ENCODE measurements around the gene ZSCAN5A. TPM values are rescaled to one million over a fixed set of nuclear protein-coding genes. Genes with fewer than 3 reads are reported as not detected.
A peak's percentile ranks its signal among the peaks of the same experiment; 100 is the strongest.

ZSCAN5A gene
- total and polyA plus RNA-seq, 2 of the 13 experiments (the other 11 are each of a cell fraction or from before 2014, with no cell fraction given): 9.5 to 17.8 TPM

DNA sequence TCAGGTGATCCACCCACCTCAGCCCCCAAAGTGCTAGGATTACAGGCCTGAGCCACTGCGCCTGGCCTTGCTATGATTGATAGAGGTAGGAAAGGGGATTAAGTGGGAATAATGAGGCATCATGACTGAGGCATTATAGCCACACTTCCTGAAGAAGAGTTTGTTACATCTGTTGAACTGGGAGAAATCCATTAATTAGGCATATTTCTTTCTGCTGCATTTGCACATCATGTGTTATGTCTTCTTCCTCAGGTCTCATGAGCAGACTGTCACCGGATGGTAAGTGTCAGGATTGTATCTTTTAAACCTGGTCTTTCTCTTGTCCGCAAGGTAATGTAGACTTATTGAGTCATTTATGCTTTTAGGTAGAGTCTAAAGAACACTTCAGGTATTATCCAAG, 29.9 kb downstream of the ZSCAN5A start:
- Histone ChIP-seq H3K9me3 (ENCODE audit: low read length) (no peaks in the 10 kb centered on the region), H3K27me3 (ENCODE audit: control insufficient read depth in 1 of 2, insufficient read depth in 2 of 2, low read length in 2 of 2) (no peaks in the 10 kb centered on the region), H3K4me2 (ENCODE audit: low read depth, low read length) (no peak overlapping the region), H3K79me2 (ENCODE audit: insufficient read depth, low read length) (no peaks in the 10 kb centered on the region), H3K4me3 (replicated peaks in 1 of 3; ENCODE audit: insufficient read depth in 1 of 3, low read depth in 2 of 3, low read length in 3 of 3) (no peak overlapping the region), H3K36me3 (replicated peaks in 1 of 2; ENCODE audit: control insufficient read depth in 1 of 2, insufficient read depth in 2 of 2, low read length in 2 of 2) (peaks cover 4 to 8% of the 10 kb centered on the region in 2 experiments; a peak in 2 of 5 replicates), H3K4me1 (ENCODE audit: insufficient read depth, low read length) (peaks cover 10% of the 10 kb centered on the region), H3K27ac (ENCODE audit: extremely low read length, insufficient read depth, low read length) (no peak overlapping the region), H4K20me1 (ENCODE audit: insufficient read depth, low read length) (no peaks in the 10 kb centered on the region), H2AFZ (ENCODE audit: low read length) (no peak overlapping the region), H3K9ac (ENCODE audit: insufficient read depth, low read depth, low read length) (no peak overlapping the region)
- no peak for ATAC-seq
- DNase-seq (ENCODE audit: low spot score): no peak
- ChIA-PET CTCF (ENCODE audit: low intra/inter-chr PET ratio, low total read pairs) (no interaction called here), POLR2A (no interaction called here)
- in situ Hi-C loops (cut with HindIII; ENCODE audit: extremely low pct_ligation_motif_present, low pct_unique_long_range_greater_than_20kb) (no loop called here), intact Hi-C loops (cut with micrococcal nuclease; ENCODE audit: unreplicated experiment) (no loop called here)
- no TSS peak for BruUV-seq (replicated peaks)
- no peak for FAIRE-seq
- no peak for TF ChIP-seq HNRNPK (IDR thresholded peaks at IDR 0.05; ENCODE audit: low read depth, low read length, poor library complexity, severe bottlenecking)
- WGBS (ENCODE audit: low lambda C conversion rate): 97% methylated on average over 3 of the region's 3 CpGs

DNA sequence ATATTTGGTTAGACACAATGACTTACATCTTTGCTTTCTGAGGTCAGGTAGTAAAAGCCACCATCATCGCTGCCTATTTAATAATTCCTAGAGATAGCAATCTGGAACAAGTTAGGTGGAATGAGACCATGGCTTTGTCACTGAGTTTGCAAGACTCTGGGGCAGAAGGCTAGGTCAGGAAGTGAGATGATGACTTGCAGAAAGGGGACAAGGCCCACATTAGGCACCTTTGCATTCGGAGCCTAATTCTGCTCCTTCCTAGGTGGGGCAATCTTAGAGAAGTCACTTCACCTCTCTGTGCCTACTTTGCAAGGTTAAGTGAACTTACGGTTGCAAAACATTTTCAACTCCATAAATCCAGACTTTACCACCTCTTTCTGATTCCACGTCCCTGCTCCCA, 31.8 kb downstream of the ZSCAN5A start:
- ChIA-PET POLR2A (no interaction called here), CTCF (ENCODE audit: low intra/inter-chr PET ratio, low total read pairs) (no interaction called here)
- Histone ChIP-seq H3K4me3 (replicated peaks in 1 of 3; ENCODE audit: insufficient read depth in 1 of 3, low read depth in 2 of 3, low read length in 3 of 3) (no peak overlapping the region), H3K79me2 (ENCODE audit: insufficient read depth, low read length) (no peaks in the 10 kb centered on the region), H3K9ac (ENCODE audit: insufficient read depth, low read depth, low read length) (no peak overlapping the region), H4K20me1 (ENCODE audit: insufficient read depth, low read length) (no peaks in the 10 kb centered on the region), H3K4me1 (ENCODE audit: insufficient read depth, low read length) (peaks cover 10% of the 10 kb centered on the region), H2AFZ (ENCODE audit: low read length) (no peak overlapping the region), H3K9me3 (ENCODE audit: low read length) (no peaks in the 10 kb centered on the region), H3K27me3 (ENCODE audit: control insufficient read depth in 1 of 2, insufficient read depth in 2 of 2, low read length in 2 of 2) (no peaks in the 10 kb centered on the region), H3K36me3 (replicated peaks in 1 of 2; ENCODE audit: control insufficient read depth in 1 of 2, insufficient read depth in 2 of 2, low read length in 2 of 2) (0 out of 5 replicates have a peak, but pooled peaks cover 2 to 8% of the 10 kb centered on the region in 2 experiments), H3K27ac (ENCODE audit: extremely low read length, insufficient read depth, low read length) (no peak overlapping the region), H3K4me2 (ENCODE audit: low read depth, low read length) (no peak overlapping the region)
- 97% methylated on average over 4 of the region's 4 CpGs for WGBS (ENCODE audit: low lambda C conversion rate)
- no peak for ATAC-seq
- intact Hi-C loops (cut with micrococcal nuclease; ENCODE audit: unreplicated experiment): no loop called here
- FAIRE-seq: no peak
- DNase-seq (ENCODE audit: low spot score): no peak
- in situ Hi-C loops (cut with HindIII; ENCODE audit: extremely low pct_ligation_motif_present, low pct_unique_long_range_greater_than_20kb): no loop called here
- TF ChIP-seq KDM5B (CRISPR knock-in tag; IDR thresholded peaks at IDR 0.05; ENCODE audit: borderline replicate concordance): no peak
- TF ChIP-seq TBP (CRISPR knock-in tag; IDR thresholded peaks at IDR 0.05): no peak
- TF ChIP-seq NFE2L2 (IDR thresholded peaks at IDR 0.05; ENCODE audit: low read length): 0 out of 2 replicates have a peak, but pooled peaks have one; percentile 19
- no peak for TF ChIP-seq NFIC (IDR thresholded peaks at IDR 0.05; ENCODE audit: low read length)
- TF ChIP-seq, protein P1, sequence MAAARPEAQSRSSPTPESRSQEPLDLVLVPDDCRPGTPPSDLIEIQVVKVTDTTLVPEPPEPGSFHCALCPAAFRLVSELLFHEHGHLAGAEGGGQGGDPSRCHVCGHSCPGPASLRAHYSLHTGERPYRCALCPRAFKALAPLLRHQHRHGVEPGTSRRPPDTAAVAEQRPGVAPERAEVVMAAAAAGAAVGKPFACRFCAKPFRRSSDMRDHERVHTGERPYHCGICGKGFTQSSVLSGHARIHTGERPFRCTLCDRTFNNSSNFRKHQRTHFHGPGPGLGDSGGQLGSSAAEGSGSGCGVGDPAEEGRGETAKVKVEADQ (CRISPR knock-in tag; IDR thresholded peaks at IDR 0.05; ENCODE audit: borderline replicate concordance): no peak
- BruUV-seq (replicated peaks): no TSS peak

Measured in HepG2 (cell line).